NCI-H226 (cell line): ENCODE results near the gene NXF1.
"Not testable (repeated sequence)": the region's sequence is repeated elsewhere in the genome, so short reads cannot be mapped to it uniquely, and the experiment has no call there.

Source experiments
- DNase-seq: peaks from one replicate; pipeline ENCODE4 v3.0.0-alpha.2; 2015

The NXF1 gene

GRCh38 chr11:62831520-62832335 lies 26.5 kb upstream of the NXF1 start, which contains the start of gene STX5:
STX5 (minus strand) TSS chr11:62832051; CDS start chr11:62831243, 808 bp downstream.
- DNase-seq: peak; percentile 94

- DNase-seq: no peak
These were observed 25.8 kb upstream of the NXF1 start for GRCh38 chr11:62830904-62831519.

- not testable (repeated sequence) for DNase-seq
These were observed 22.9 kb upstream of the NXF1 start for GRCh38 chr11:62828130-62828529.

- DNase-seq: no peak
These were observed 18.4 kb upstream of the NXF1 start for GRCh38 chr11:62823677-62824076.

GRCh38 chr11:62817129-62817528 lies 11.9 kb upstream of the NXF1 start:
- DNase-seq: no peak

GRCh38 chr11:62816557-62816956 lies 11.3 kb upstream of the NXF1 start:
- DNase-seq: no peak

GRCh38 chr11:62811659-62812058 lies 6.4 kb upstream of the NXF1 start:
- DNase-seq: no peak

GRCh38 chr11:62810748-62811147 lies 5.5 kb upstream of the NXF1 start:
- no peak for DNase-seq

GRCh38 chr11:62806611-62807121 lies 1.4 kb upstream of the NXF1 start:
- peak; percentile 17 for DNase-seq

GRCh38 chr11:62805961-62806441 lies 761 bp upstream of the NXF1 start:
- no peak for DNase-seq

- DNase-seq: no peak
These were observed 747 bp downstream of the NXF1 start for GRCh38 chr11:62804310-62805075.

- no peak for DNase-seq
These were observed 4.2 kb downstream of the NXF1 start for GRCh38 chr11:62801071-62801470.

GRCh38 chr11:62799486-62799885 lies 5.8 kb downstream of the NXF1 start:
- no peak for DNase-seq

- no peak for DNase-seq
These were observed 9.0 kb downstream of the NXF1 start for GRCh38 chr11:62796281-62796680.

- DNase-seq: no peak
These were observed 11.0 kb downstream of the NXF1 start for GRCh38 chr11:62794201-62794775.

GRCh38 chr11:62792202-62792575 lies 13.1 kb downstream of the NXF1 start:
- DNase-seq: no peak

GRCh38 chr11:62791501-62792201 lies 13.6 kb downstream of the NXF1 start, which contains the start of gene TMEM223:
TMEM223 (minus strand) TSS chr11:62792006; CDS start chr11:62791994, 12 bp downstream.
- peak; percentile 72 for DNase-seq

- no peak for DNase-seq
These were observed 15.7 kb downstream of the NXF1 start for GRCh38 chr11:62789576-62789975.

- DNase-seq: no peak
These were observed 16.2 kb downstream of the NXF1 start for GRCh38 chr11:62788991-62789390.

GRCh38 chr11:62787005-62787759 lies 18.1 kb downstream of the NXF1 start, which contains the start of gene TMEM179B:
TMEM179B (plus strand) TSS chr11:62787402; CDS start chr11:62787432, 30 bp downstream.
- peak; percentile 97 for DNase-seq
